Measurements from ENCODE around the gene XRCC5.

Gene XRCC5

GRCh38 chr2:216155954-216156353, 46.8 kb downstream of the XRCC5 start:
- DNase-seq (ENCODE audit: low read depth, low spot score): no peak

GRCh38 chr2:216156822-216157221, 47.7 kb downstream of the XRCC5 start:
- no peak for DNase-seq (ENCODE audit: low read depth, low spot score)

- no peak for DNase-seq (ENCODE audit: low read depth, low spot score)
Observed at GRCh38 chr2:216159144-216159543, 50.0 kb downstream of the XRCC5 start.

- no peak for DNase-seq (ENCODE audit: low read depth, low spot score)
Observed at GRCh38 chr2:216159646-216160045, 50.5 kb downstream of the XRCC5 start.

- no peak for DNase-seq (ENCODE audit: low read depth, low spot score)
Observed at GRCh38 chr2:216160786-216161185, 51.6 kb downstream of the XRCC5 start.

- no peak for DNase-seq (ENCODE audit: low read depth, low spot score)
Observed at GRCh38 chr2:216161967-216162366, 52.8 kb downstream of the XRCC5 start.

GRCh38 chr2:216163518-216163917, 54.4 kb downstream of the XRCC5 start:
- no peak for DNase-seq (ENCODE audit: low read depth, low spot score)

GRCh38 chr2:216164087-216164486, 54.9 kb downstream of the XRCC5 start:
- no peak for DNase-seq (ENCODE audit: low read depth, low spot score)

GRCh38 chr2:216164576-216164975, 55.4 kb downstream of the XRCC5 start:
- no peak for DNase-seq (ENCODE audit: low read depth, low spot score)

GRCh38 chr2:216165711-216166110, 56.6 kb downstream of the XRCC5 start:
- DNase-seq (ENCODE audit: low read depth, low spot score): no peak

GRCh38 chr2:216169087-216169486, 59.9 kb downstream of the XRCC5 start:
- DNase-seq (ENCODE audit: low read depth, low spot score): no peak

GRCh38 chr2:216170076-216170763, 61.1 kb downstream of the XRCC5 start:
- no peak for DNase-seq (ENCODE audit: low read depth, low spot score)

GRCh38 chr2:216171011-216171410, 61.9 kb downstream of the XRCC5 start:
- no peak for DNase-seq (ENCODE audit: low read depth, low spot score)

GRCh38 chr2:216172493-216172892, 63.3 kb downstream of the XRCC5 start:
- DNase-seq (ENCODE audit: low read depth, low spot score): no peak

- DNase-seq (ENCODE audit: low read depth, low spot score): no peak
Observed at GRCh38 chr2:216179015-216179414, 69.9 kb downstream of the XRCC5 start.

- DNase-seq (ENCODE audit: low read depth, low spot score): no peak
Observed at GRCh38 chr2:216181351-216181750, 72.2 kb downstream of the XRCC5 start.

GRCh38 chr2:216181953-216182461, 72.9 kb downstream of the XRCC5 start:
- DNase-seq (ENCODE audit: low read depth, low spot score): no peak

- no peak for DNase-seq (ENCODE audit: low read depth, low spot score)
Observed at GRCh38 chr2:216183462-216183861, 74.3 kb downstream of the XRCC5 start.

GRCh38 chr2:216188559-216188850, 79.4 kb downstream of the XRCC5 start:
- no peak for DNase-seq (ENCODE audit: low read depth, low spot score)

- no peak for DNase-seq (ENCODE audit: low read depth, low spot score)
Observed at GRCh38 chr2:216188956-216189355, 79.8 kb downstream of the XRCC5 start.

- no peak for DNase-seq (ENCODE audit: low read depth, low spot score)
Observed at GRCh38 chr2:216189410-216189809, 80.3 kb downstream of the XRCC5 start.

GRCh38 chr2:216192181-216192580, 83.0 kb downstream of the XRCC5 start:
- no peak for DNase-seq (ENCODE audit: low read depth, low spot score)

- no peak for DNase-seq (ENCODE audit: low read depth, low spot score)
Observed at GRCh38 chr2:216192931-216193330, 83.8 kb downstream of the XRCC5 start.

GRCh38 chr2:216194013-216194412, 84.9 kb downstream of the XRCC5 start:
- no peak for DNase-seq (ENCODE audit: low read depth, low spot score)

All from ELF-1 (cell line).